IMR-90 (cell line): ENCODE measurements around the gene LYPD5.

Source experiments
- BHLHE40 ChIP-seq: fragments of 150-350 bp; IDR thresholded peaks from 2 replicates; pipeline ENCODE4 v1.6.1; 2016; ENCODE audit warnings: mild to moderate bottlenecking, low read depth, low read length
- CEBPB ChIP-seq: IDR thresholded peaks from 2 replicates; pipeline ENCODE4 v1.6.1; 2012; ENCODE audit warnings: low read depth, low read length, improper control_type of control experiment
- CTCF ChIP-seq: conservative IDR thresholded peaks from 2 replicates; pipeline ENCODE4 v1.5.1; 2012; ENCODE audit warnings: mild to moderate bottlenecking, low read depth, low read length, improper control_type of control experiment
- MAZ ChIP-seq: IDR thresholded peaks from 2 replicates; pipeline ENCODE4 v1.6.1; 2012; ENCODE audit warnings: low read depth, mild to moderate bottlenecking, low read length, improper control_type of control experiment, moderate library complexity, borderline replicate concordance
- MXI1 ChIP-seq: IDR thresholded peaks from 2 replicates; pipeline ENCODE4 v1.6.1; 2012; ENCODE audit warnings: low read depth, mild to moderate bottlenecking, low read length, moderate library complexity, borderline replicate concordance
- POLR2A ChIP-seq: IDR thresholded peaks from 2 replicates; pipeline ENCODE4 v1.6.1; 2012; ENCODE audit warnings: mild to moderate bottlenecking, low read depth, low read length

GRCh38 chr19:43784981-43785808 lies 17.1 kb downstream of the LYPD5 start:
- peak; percentile 99 for TF ChIP-seq CTCF
- TF ChIP-seq POLR2A: peak; percentile 51; the same call in 1 of the 2 replicates
- no peak; the same call in 1 of the 2 replicates for TF ChIP-seq MAZ
- no peak for TF ChIP-seq CEBPB
- TF ChIP-seq BHLHE40: no peak
- no peak for TF ChIP-seq MXI1
